T-helper 2 cell treated with Interferon-gamma antibody and Interleukin-4, amounts not matched to agents 100 ng/mL and 5 ng/mL, for 36 hours (primary cell): ENCODE data around the gene KANSL3. TPM values are rescaled to one million over a fixed set of nuclear protein-coding genes. Genes with fewer than 3 reads are reported as not detected.

Experiments
- intact Hi-C: fragments of 100-400 bp; cut with micrococcal nuclease; formaldehyde crosslinking; loops from one replicate; pipeline ENCODE4 v1.15.1; 2023
- total RNA-seq: library from RNA; stranded (reverse); gene quantifications from 2 replicates; pipeline ENCODE4 v1.2.3, GENCODE V29; 2022

KANSL3 gene
- total RNA-seq, 1 donor from 2014 or later: 56.5 TPM

DNA sequence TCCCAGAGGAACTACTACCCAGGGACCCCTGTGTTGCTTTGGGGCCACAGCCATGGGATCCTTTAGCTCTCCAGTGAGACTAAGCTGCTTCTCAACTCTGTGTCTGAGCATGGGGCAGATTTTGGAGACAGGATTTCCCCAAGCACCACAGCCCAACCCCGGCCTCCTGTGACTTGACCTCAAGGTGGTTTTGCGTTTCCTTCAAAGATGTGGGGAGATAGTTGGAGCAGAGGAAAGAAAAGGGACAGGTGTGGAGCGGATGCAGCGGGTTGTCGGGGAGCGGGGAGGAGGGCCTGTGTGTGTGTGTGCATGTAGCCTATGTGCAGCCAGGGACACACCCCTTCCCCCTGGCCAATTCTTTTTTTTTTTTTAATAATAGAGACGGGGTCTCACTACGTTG, 91.3 kb downstream of the KANSL3 start:
- intact Hi-C loops: no loop called here

DNA sequence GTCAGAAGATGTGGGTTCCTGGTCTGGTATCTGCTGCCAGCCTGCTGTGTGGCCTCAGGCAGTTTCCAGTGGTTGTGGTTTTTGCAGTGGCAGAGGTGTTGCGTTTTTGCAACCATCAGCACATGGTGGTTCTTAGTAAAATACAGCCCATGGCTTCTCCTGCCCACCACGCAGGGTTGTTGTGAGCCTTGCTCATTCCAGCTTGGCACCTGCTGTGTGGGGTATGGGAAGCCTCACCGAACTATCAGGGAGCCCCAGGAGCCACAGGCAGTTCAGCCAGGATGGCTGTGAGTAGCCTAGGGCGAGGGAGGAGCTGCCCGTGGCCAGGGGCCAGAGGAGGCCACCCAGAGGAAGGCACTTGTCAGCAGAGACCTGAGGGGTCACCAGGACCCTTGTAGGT, 91.8 kb downstream of the KANSL3 start:
- intact Hi-C loops: no loop called here

Other genes with a start within 250 kb of the KANSL3 start
- gene NEURL3, start 133.0 kb downstream of the KANSL3 start, total RNA-seq: 0.16 TPM in 1 of 2 replicates, not detected in the other
- 53.6 and 56.7 TPM in 2 replicates for gene ARID5A, start 101.6 kb downstream of the KANSL3 start, total RNA-seq
- not detected in 2 replicates for gene FER1L5, start 4.5 kb upstream of the KANSL3 start, total RNA-seq
- 7.0 and 10.5 TPM in 2 replicates for gene LMAN2L, start 101.8 kb upstream of the KANSL3 start, total RNA-seq
- gene CNNM4, start 122.6 kb upstream of the KANSL3 start, total RNA-seq: 8.3 and 9.5 TPM in 2 replicates
- 29.9 and 31.1 TPM in 2 replicates for gene CNNM3, start 178.0 kb upstream of the KANSL3 start, total RNA-seq
- 13.4 and 15.0 TPM in 2 replicates for gene ANKRD23, start 205.7 kb upstream of the KANSL3 start, total RNA-seq
- 36.4 and 38.0 TPM in 2 replicates for gene ANKRD39, start 219.7 kb upstream of the KANSL3 start, total RNA-seq
- gene SEMA4C, start 231.8 kb upstream of the KANSL3 start, total RNA-seq: 27.4 and 29.7 TPM in 2 replicates